Tibial nerve (tissue), 4 donors: ENCODE results near the gene AK9.

Source experiments
- EP300 ChIP-seq, 2 donors: sonication (generic); formaldehyde crosslinking; IDR thresholded peaks; one replicate each; pipeline ENCODE4 v1.6.1; 2017; ENCODE audit warnings: antibody characterized with exemption in 2 of 2, mild to moderate bottlenecking in 1 of 2
- TF ChIP-seq, protein P1 (sequence below), 5 experiments: fragments of 200-600 bp in 3 of 5; fragments of 450-650 bp in 2 of 5; sonication (generic) in 3 of 5; IDR thresholded peaks; one replicate each; pipeline ENCODE4 v1.5.1; 2016 to 2019; ENCODE audit warnings: antibody characterized with exemption in 5 of 5, mild to moderate bottlenecking in 3 of 5, moderate library complexity in 2 of 5

DNA sequence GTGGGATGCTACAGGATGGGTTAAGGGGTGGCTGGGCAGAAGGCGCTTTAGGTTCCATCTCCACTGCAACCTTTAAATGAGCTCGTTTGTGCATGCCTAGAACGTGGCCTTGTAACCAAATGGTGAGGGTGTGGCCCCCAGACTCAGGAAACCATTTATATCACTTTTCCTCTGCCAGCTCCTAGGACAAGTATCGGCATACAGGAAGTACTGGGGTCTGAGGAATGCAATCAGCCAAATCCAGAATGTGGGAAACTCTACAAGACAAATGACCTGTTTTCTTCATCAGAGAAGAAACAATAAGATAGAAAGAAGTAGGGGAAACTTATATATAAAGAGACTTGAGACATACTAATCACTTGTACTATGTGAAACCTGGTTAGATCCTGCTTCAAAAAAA, 21.2 kb downstream of the AK9 start:
- TF ChIP-seq, protein P1, sequence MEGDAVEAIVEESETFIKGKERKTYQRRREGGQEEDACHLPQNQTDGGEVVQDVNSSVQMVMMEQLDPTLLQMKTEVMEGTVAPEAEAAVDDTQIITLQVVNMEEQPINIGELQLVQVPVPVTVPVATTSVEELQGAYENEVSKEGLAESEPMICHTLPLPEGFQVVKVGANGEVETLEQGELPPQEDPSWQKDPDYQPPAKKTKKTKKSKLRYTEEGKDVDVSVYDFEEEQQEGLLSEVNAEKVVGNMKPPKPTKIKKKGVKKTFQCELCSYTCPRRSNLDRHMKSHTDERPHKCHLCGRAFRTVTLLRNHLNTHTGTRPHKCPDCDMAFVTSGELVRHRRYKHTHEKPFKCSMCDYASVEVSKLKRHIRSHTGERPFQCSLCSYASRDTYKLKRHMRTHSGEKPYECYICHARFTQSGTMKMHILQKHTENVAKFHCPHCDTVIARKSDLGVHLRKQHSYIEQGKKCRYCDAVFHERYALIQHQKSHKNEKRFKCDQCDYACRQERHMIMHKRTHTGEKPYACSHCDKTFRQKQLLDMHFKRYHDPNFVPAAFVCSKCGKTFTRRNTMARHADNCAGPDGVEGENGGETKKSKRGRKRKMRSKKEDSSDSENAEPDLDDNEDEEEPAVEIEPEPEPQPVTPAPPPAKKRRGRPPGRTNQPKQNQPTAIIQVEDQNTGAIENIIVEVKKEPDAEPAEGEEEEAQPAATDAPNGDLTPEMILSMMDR (IDR thresholded peaks at IDR 0.05), result no peak
- TF ChIP-seq EP300 (IDR thresholded peaks at IDR 0.05), result no peak
